Prostate gland (tissue), 2 donors: ENCODE results near the gene MAGI2.

Experiments used
- CTCF ChIP-seq, 4 experiments: fragments of 200-600 bp in 2 of 4; fragments of 450-650 bp in 2 of 4; sonication (generic) in 2 of 4; IDR thresholded peaks; 1 replicate in 3 of 4; 2 replicates in 1 of 4; pipeline ENCODE4 v1.5.1; 2016 to 2019; ENCODE audit warnings: antibody characterized with exemption in 4 of 4, mild to moderate bottlenecking in 2 of 4, moderate library complexity in 2 of 4
- POLR2A ChIP-seq: fragments of 450-650 bp; IDR thresholded peaks from one replicate; pipeline ENCODE4 v1.6.1; 2016; ENCODE audit warnings: antibody characterized with exemption, mild to moderate bottlenecking

- TF ChIP-seq CTCF (IDR thresholded peaks at IDR 0.05) (no peak), POLR2A (no peak)
Measured at GRCh38 chr7:78473021-78473420, 980.4 kb downstream of the MAGI2 start.
